CD14-positive monocyte (primary cell): ENCODE data around the gene CILP2. TPM values are rescaled to one million over a fixed set of nuclear protein-coding genes. Genes with fewer than 3 reads are reported as not detected.

ENCODE experiments used
- DNase-seq, 3 donors: peaks; one replicate each; pipeline ENCODE4 v3.0.0-alpha.2; 2011 to 2022
- H2AFZ ChIP-seq: 2 replicates; pipeline ENCODE4 v1.6.0; 2012; ENCODE audit warnings: mild to moderate bottlenecking, low read depth, low read length, inconsistent platforms; ENCODE audit not compliant: insufficient read depth, poor library complexity, severe bottlenecking
- H3K27ac ChIP-seq, 2 donors: 1 replicate in 1 of 2; 2 replicates in 1 of 2; pipeline ENCODE4 v1.5.1; 2012 to 2013; ENCODE audit warnings: low read length in 2 of 2, control low read depth in 1 of 2, inconsistent platforms in 1 of 2, low read depth in 1 of 2, mild to moderate bottlenecking in 1 of 2
- H3K27me3 ChIP-seq, 2 donors: one replicate each; pipeline versions ENCODE4 v1.6.0 to v1.6.1; 2011 to 2013; ENCODE audit warnings: low read length in 2 of 2; ENCODE audit not compliant: control insufficient read depth in 2 of 2, insufficient read depth in 2 of 2
- H3K36me3 ChIP-seq, 2 donors: replicated peaks in 1 of 2; 1 replicate in 1 of 2; 2 replicates in 1 of 2; pipeline versions ENCODE4 v1.5.1 to v1.6.1; 2012 to 2013; ENCODE audit warnings: low read length in 2 of 2, control low read depth in 1 of 2, inconsistent platforms in 1 of 2, mild to moderate bottlenecking in 1 of 2; ENCODE audit not compliant: insufficient read depth in 2 of 2, control insufficient read depth in 1 of 2
- H3K4me1 ChIP-seq, 2 donors: 1 replicate in 1 of 2; 2 replicates in 1 of 2; pipeline versions ENCODE4 v1.5.1 to v1.6.1; 2012 to 2013; ENCODE audit warnings: low read length in 2 of 2, control low read depth in 1 of 2, inconsistent platforms in 1 of 2, mild to moderate bottlenecking in 1 of 2, moderate library complexity in 1 of 2; ENCODE audit not compliant: insufficient read depth in 2 of 2, control insufficient read depth in 1 of 2
- H3K4me2 ChIP-seq: replicated peaks from 2 replicates; pipeline ENCODE3; 2012; ENCODE audit warnings: low read length, moderate library complexity, mild to moderate bottlenecking; ENCODE audit not compliant: poor library complexity, severe bottlenecking; ENCODE audit errors: extremely low read depth
- H3K4me3 ChIP-seq, 3 experiments: fragments of 200-600 bp in 1 of 3; sonication (generic) in 1 of 3; replicated peaks in 1 of 3; 1 replicate in 2 of 3; 2 replicates in 1 of 3; pipeline ENCODE4 v1.5.1; 2011 to 2013; ENCODE audit warnings: low read length in 3 of 3, mild to moderate bottlenecking in 3 of 3, control low read depth in 2 of 3, low read depth in 2 of 3, inconsistent platforms in 1 of 3, moderate library complexity in 1 of 3
- H3K79me2 ChIP-seq: 2 replicates; pipeline ENCODE4 v1.6.0; 2012; ENCODE audit warnings: mild to moderate bottlenecking, control low read depth, inconsistent platforms, low read length, moderate library complexity; ENCODE audit not compliant: insufficient read depth
- H3K9ac ChIP-seq: 2 replicates; pipeline ENCODE4 v1.6.0; 2017; ENCODE audit warnings: low read length, mild to moderate bottlenecking; ENCODE audit not compliant: insufficient read depth, poor library complexity, severe bottlenecking
- H3K9me3 ChIP-seq, 2 donors: replicated peaks in 1 of 2; 1 replicate in 1 of 2; 2 replicates in 1 of 2; pipeline versions ENCODE4 v1.5.1 to v1.6.1; 2012 to 2013; ENCODE audit warnings: low read length in 2 of 2, control low read depth in 1 of 2; ENCODE audit not compliant: control insufficient read depth in 1 of 2, insufficient read depth in 1 of 2
- H4K20me1 ChIP-seq: 2 replicates; pipeline ENCODE4 v1.6.0; 2012; ENCODE audit warnings: mild to moderate bottlenecking, low read length, control low read depth, moderate library complexity; ENCODE audit not compliant: insufficient read depth
- H3K27ac Mint-ChIP-seq, 7 donors: one replicate each; pipeline ENCODE4 v1.8.0; 2020; ENCODE audit warnings: mild to moderate bottlenecking in 7 of 7, mixed read lengths in 7 of 7, moderate library complexity in 6 of 7, inconsistent platforms in 2 of 7
- H3K27me3 Mint-ChIP-seq, 3 donors: one replicate each; pipeline ENCODE4 v1.8.0; 2021 to 2022; ENCODE audit warnings: low read depth in 3 of 3, mild to moderate bottlenecking in 3 of 3, mixed read lengths in 3 of 3, moderate library complexity in 3 of 3, inconsistent platforms in 1 of 3
- H3K36me3 Mint-ChIP-seq, 2 donors: one replicate each; pipeline ENCODE4 v1.8.0; 2020; ENCODE audit warnings: mixed read lengths in 2 of 2, inconsistent platforms in 1 of 2, mild to moderate bottlenecking in 1 of 2
- H3K4me1 Mint-ChIP-seq: one replicate; pipeline ENCODE4 v1.8.0; 2020; ENCODE audit warnings: mild to moderate bottlenecking, mixed read lengths
- H3K4me3 Mint-ChIP-seq, 2 donors: one replicate each; pipeline ENCODE4 v1.8.0; 2020; ENCODE audit warnings: mild to moderate bottlenecking in 2 of 2, mixed read lengths in 2 of 2, moderate library complexity in 1 of 2
- H3K9me3 Mint-ChIP-seq, 7 donors: one replicate each; pipeline ENCODE4 v1.8.0; 2020 to 2022; ENCODE audit warnings: mixed read lengths in 7 of 7, mild to moderate bottlenecking in 6 of 7, moderate library complexity in 6 of 7, inconsistent platforms in 2 of 7
- CTCF ChIP-seq: fragments of 200-600 bp; IDR thresholded peaks from one replicate; pipeline ENCODE4 v1.8.0; 2022; ENCODE audit warnings: antibody characterized with exemption, mild to moderate bottlenecking
- WGBS: methylation state at CpG from one replicate; pipeline ENCODE4 v1.1.5; 2013; ENCODE audit warnings: missing lambda C conversion rate; ENCODE audit not compliant: insufficient coverage; 5-methylcytosine and 5-hydroxymethylcytosine counted together
- intact Hi-C, 2 donors: fragments of 100-400 bp; cut with micrococcal nuclease; formaldehyde crosslinking; loops; one replicate each; pipeline versions ENCODE4 v1.15.0 to v1.15.1; 2023
- polyA plus RNA-seq, 3 donors: library from polyadenylated mRNA; depleted of rRNA in 1 of 3; unstranded in 2 of 3; stranded (reverse) in 1 of 3; fragments of 300-500 nt in 2 of 3; fragments of >200 nt in 1 of 3; fragmentation: Illumina TruSeq in 2 of 3; gene quantifications; 1 replicate in 2 of 3; 2 replicates in 1 of 3; pipeline ENCODE4 v1.2.3, GENCODE V29; 2012 to 2021

The CILP2 gene
- polyA plus RNA-seq, 3 donors = 0.04 TPM; not detected in 2

- no peak overlapping the region for H3K4me2 ChIP-seq
- Mint-ChIP-seq H3K4me3 (no peak overlapping the region), H3K27ac (peak overlapping the region in 1 of 7 donors; percentile 12), H3K27me3 (peaks cover under 1 to 2% (median under 1%) of the 10 kb centered on the region in 3 donors), H3K9me3 (peaks cover 0 to 3% (median 0%) of the 10 kb centered on the region in 7 donors), H3K4me1 (peaks cover 4% of the 10 kb centered on the region), H3K36me3 (no peaks in the 10 kb centered on the region)
- intact Hi-C loops = no loop called here
- no peak overlapping the region for H3K9ac ChIP-seq
- no peaks in the 10 kb centered on the region for H3K36me3 ChIP-seq
- H3K4me3 ChIP-seq = no peak overlapping the region
- 95% methylated on average over 5 of the region's 6 CpGs for WGBS
- no peaks in the 10 kb centered on the region for H4K20me1 ChIP-seq
- H3K79me2 ChIP-seq = no peaks in the 10 kb centered on the region
- no peak overlapping the region for H3K27ac ChIP-seq
- no peaks in the 10 kb centered on the region for H3K9me3 ChIP-seq
- no peak for TF ChIP-seq CTCF
- no peaks in the 10 kb centered on the region for H3K27me3 ChIP-seq
- peaks cover 0 to 4% of the 10 kb centered on the region in 2 donors for H3K4me1 ChIP-seq
- H2AFZ ChIP-seq = no peak overlapping the region
- no peak for DNase-seq
Observed at GRCh38 chr19:19578252-19578651, 40.2 kb downstream of the CILP2 start.

GRCh38 chr19:19579533-19580361 is 41.7 kb downstream of the CILP2 start:
- Histone ChIP-seq H2AFZ (no peak overlapping the region), H3K4me2 (no peak overlapping the region), H4K20me1 (no peaks in the 10 kb centered on the region), H3K4me1 (peaks cover 0 to 4% of the 10 kb centered on the region in 2 donors), H3K4me3 (no peak overlapping the region), H3K36me3 (no peaks in the 10 kb centered on the region), H3K9ac (no peak overlapping the region), H3K79me2 (no peaks in the 10 kb centered on the region), H3K9me3 (no peaks in the 10 kb centered on the region), H3K27me3 (no peaks in the 10 kb centered on the region), H3K27ac (no peak overlapping the region)
- no peak for TF ChIP-seq CTCF
- 94% methylated on average over 24 of the region's 25 CpGs for WGBS
- intact Hi-C loops = no loop called here
- no peak for DNase-seq
- Mint-ChIP-seq H3K27me3 (peaks cover 0 to 3% (median 2%) of the 10 kb centered on the region in 3 donors), H3K36me3 (no peaks in the 10 kb centered on the region), H3K27ac (no peak overlapping the region), H3K9me3 (peaks cover 0 to 3% (median 0%) of the 10 kb centered on the region in 7 donors), H3K4me3 (no peak overlapping the region), H3K4me1 (peaks cover 4% of the 10 kb centered on the region)
